Measurements from ENCODE around the gene TUBG1. TPM values are rescaled to one million over a fixed set of nuclear protein-coding genes. Genes with fewer than 3 reads are reported as not detected.

TUBG1 gene
- total and polyA plus RNA-seq, 2 of the 4 experiments (the other 2 are of a cell fraction), result 38.9 to 94.5 TPM

- Histone ChIP-seq H3K9ac (ENCODE audit: low read depth, low read length) (no peak overlapping the region), H3K56ac (ENCODE audit: extremely low read depth, insufficient read depth, low read length) (no peak overlapping the region), H2BK20ac (ENCODE audit: low read depth, low read length) (no peak overlapping the region), H3K36me3 (ENCODE audit: control insufficient read depth, insufficient read depth, low read length) (peaks cover 24% of the 10 kb centered on the region), H3K18ac (ENCODE audit: low read depth, low read length) (no peak overlapping the region), H3K4me3 (ENCODE audit: insufficient read depth, low read depth, low read length) (no peak overlapping the region), H2AFZ (replicated peaks; ENCODE audit: low read length, poor library complexity) (no peak overlapping the region), H4K5ac (ENCODE audit: low read depth, low read length) (no peak overlapping the region), H2BK15ac (ENCODE audit: low read depth, low read length) (no peak overlapping the region), H2BK120ac (ENCODE audit: low read depth, low read length) (no peak overlapping the region), H3K9me1 (ENCODE audit: insufficient read depth, low read length) (peaks cover 4% of the 10 kb centered on the region; the same call in 1 of the 2 replicates), H3K14ac (replicated peaks; ENCODE audit: low read depth, low read length) (no peak overlapping the region), H4K20me1 (ENCODE audit: insufficient read depth, low read length) (no peaks in the 10 kb centered on the region), H2BK5ac (ENCODE audit: low read depth, low read length, poor library complexity, severe bottlenecking) (no peak overlapping the region), H3K27ac (ENCODE audit: insufficient read depth, low read length) (no peak overlapping the region), H3K9me3 (ENCODE audit: control insufficient read depth, insufficient read depth, low read length) (no peaks in the 10 kb centered on the region), H4K91ac (ENCODE audit: insufficient read depth, low read depth, low read length) (no peak overlapping the region), H4K8ac (ENCODE audit: low read depth in 2 of 2, low read length in 2 of 2) (no peak overlapping the region), H3K4me2 (ENCODE audit: low read depth, low read length) (no peak overlapping the region), H2AK9ac (replicated peaks; ENCODE audit: low read depth, low read length, poor library complexity) (no peak overlapping the region), H3K27me3 (ENCODE audit: control insufficient read depth, insufficient read depth, low read length) (no peaks in the 10 kb centered on the region; the same call in 1 of the 2 replicates), H2AK5ac (ENCODE audit: low read depth, low read length) (no peak overlapping the region), H3K79me1 (ENCODE audit: low read depth in 1 of 2, low read length in 2 of 2) (no peaks in the 10 kb centered on the region; a peak in 1 of 4 replicates), H3K4ac (ENCODE audit: low read depth, low read length) (no peak overlapping the region), H3K4me1 (ENCODE audit: control insufficient read depth, insufficient read depth, low read length) (no peaks in the 10 kb centered on the region), H3K23ac (ENCODE audit: low read depth, low read length) (no peak overlapping the region)
- TF ChIP-seq CTCF (conservative IDR thresholded peaks at IDR 0.05; ENCODE audit: low read depth, low read length), result no peak
- no peak for TF ChIP-seq MXI1 (IDR thresholded peaks at IDR 0.05; ENCODE audit: borderline replicate concordance, low read depth, low read length)
- TF ChIP-seq RFX5 (IDR thresholded peaks at IDR 0.05; ENCODE audit: low read depth, low read length), result no peak
- no peak for TF ChIP-seq CEBPB (IDR thresholded peaks at IDR 0.05; ENCODE audit: low read depth, low read length)
- no peak for TF ChIP-seq ELK1 (IDR thresholded peaks at IDR 0.05; ENCODE audit: borderline replicate concordance, low read depth, low read length)
- TF ChIP-seq USF2 (IDR thresholded peaks at IDR 0.05; ENCODE audit: low read depth, low read length), result no peak
- in situ Hi-C loops (cut with MboI; ENCODE audit: low sequenced_read_pairs) (no loop called here), dilution Hi-C loops (cut with HindIII; ENCODE audit: low sequenced_read_pairs, unreplicated experiment) (no loop called here), intact Hi-C loops (cut with micrococcal nuclease) (no loop called here)
- DNase-seq, result no peak
- CTCF ChIA-PET, result no interaction called here
- no TSS peak for BruUV-seq (replicated peaks)
- POLR2A ChIA-PET (ENCODE audit: unreplicated experiment), result interaction anchor here (0.9 kb wide), 1 partner anchor 9 kb away, joined by 4 read pairs; the partner anchor contains the start of genes RETREG3 and TUBG1
- no peak for ATAC-seq (ENCODE audit: low read depth)
- 14% methylated on average over 1 of the region's 4 CpGs; no CpG with 5 or more reads in 1 of the 2 experiments for WGBS, 2 experiments (ENCODE audit: extremely low coverage in 2 of 2, insufficient read length in 1 of 2)
Observed at GRCh38 chr17:42617956-42618431, 8.5 kb downstream of the TUBG1 start.
